HEK293 (cell line): ENCODE measurements around the gene USP6NL.
A peak's percentile ranks its signal among the peaks of the same experiment; 100 is the strongest.

Experiments used
- FEZF1 ChIP-seq: fragments of 450-650 bp; formaldehyde crosslinking; IDR thresholded peaks from 2 replicates; pipeline ENCODE4 v1.5.1; 2016; ENCODE audit warnings: missing biosample characterization, missing genetic modification characterization
- GFI1B ChIP-seq: fragments of 450-650 bp; formaldehyde crosslinking; IDR thresholded peaks from 2 replicates; pipeline ENCODE4 v1.5.1; 2016; ENCODE audit warnings: missing biosample characterization, missing genetic modification characterization
- GLIS1 ChIP-seq: fragments of 450-650 bp; formaldehyde crosslinking; IDR thresholded peaks from 2 replicates; pipeline ENCODE4 v1.5.1; 2016; ENCODE audit warnings: missing biosample characterization, missing genetic modification characterization
- PRDM1 ChIP-seq: fragments of 450-650 bp; formaldehyde crosslinking; IDR thresholded peaks from 2 replicates; pipeline ENCODE4; 2016; ENCODE audit warnings: missing biosample characterization, missing genetic modification characterization
- RBAK ChIP-seq: fragments of 450-650 bp; formaldehyde crosslinking; IDR thresholded peaks from 2 replicates; pipeline ENCODE4 v1.5.1; 2016; ENCODE audit warnings: missing biosample characterization, missing genetic modification characterization
- SP2 ChIP-seq: fragments of 450-650 bp; formaldehyde crosslinking; IDR thresholded peaks from 2 replicates; pipeline ENCODE4 v1.5.1; 2016; ENCODE audit warnings: missing biosample characterization, missing genetic modification characterization
- SP7 ChIP-seq: fragments of 450-650 bp; formaldehyde crosslinking; IDR thresholded peaks from 2 replicates; pipeline ENCODE4 v1.5.1; 2016; ENCODE audit warnings: missing biosample characterization, missing genetic modification characterization
- YY2 ChIP-seq: fragments of 450-650 bp; formaldehyde crosslinking; IDR thresholded peaks from 2 replicates; pipeline ENCODE4 v1.5.1; 2016; ENCODE audit warnings: missing biosample characterization, missing genetic modification characterization
- ZBTB21 ChIP-seq: fragments of 450-650 bp; formaldehyde crosslinking; IDR thresholded peaks from 2 replicates; pipeline ENCODE4 v1.5.1; 2017; ENCODE audit warnings: missing biosample characterization, missing genetic modification characterization
- ZFP3 ChIP-seq: fragments of 450-650 bp; formaldehyde crosslinking; IDR thresholded peaks from 2 replicates; pipeline ENCODE4 v1.5.1; 2016; ENCODE audit warnings: low read depth, missing biosample characterization, missing genetic modification characterization
- ZFP41 ChIP-seq: fragments of 450-650 bp; formaldehyde crosslinking; IDR thresholded peaks from 2 replicates; pipeline ENCODE4 v1.5.1; 2016; ENCODE audit warnings: missing biosample characterization, missing genetic modification characterization, borderline replicate concordance
- ZNF223 ChIP-seq: fragments of 450-650 bp; formaldehyde crosslinking; IDR thresholded peaks from 2 replicates; pipeline ENCODE4 v1.5.1; 2016; ENCODE audit warnings: missing biosample characterization, missing genetic modification characterization
- ZNF391 ChIP-seq: fragments of 450-650 bp; formaldehyde crosslinking; IDR thresholded peaks from 2 replicates; pipeline ENCODE4 v1.5.1; 2016; ENCODE audit warnings: low read depth, missing biosample characterization, missing genetic modification characterization, borderline replicate concordance
- ZNF426 ChIP-seq: fragments of 450-650 bp; formaldehyde crosslinking; IDR thresholded peaks from 2 replicates; pipeline ENCODE4 v1.5.1; 2017; ENCODE audit warnings: missing biosample characterization, missing genetic modification characterization, mild to moderate bottlenecking, inconsistent platforms, moderate library complexity
- ZNF48 ChIP-seq: fragments of 450-650 bp; formaldehyde crosslinking; IDR thresholded peaks from 2 replicates; pipeline ENCODE4 v1.5.1; 2016; ENCODE audit warnings: missing biosample characterization, missing genetic modification characterization
- ZNF514 ChIP-seq: fragments of 450-650 bp; formaldehyde crosslinking; IDR thresholded peaks from 2 replicates; pipeline ENCODE4 v1.5.1; 2016; ENCODE audit warnings: missing biosample characterization, missing genetic modification characterization
- ZNF529 ChIP-seq: fragments of 450-650 bp; formaldehyde crosslinking; IDR thresholded peaks from 2 replicates; pipeline ENCODE4 v1.5.1; 2017; ENCODE audit warnings: missing genetic modification characterization, missing biosample characterization; ENCODE audit not compliant: insufficient replicate concordance
- ZNF670 ChIP-seq: fragments of 450-650 bp; formaldehyde crosslinking; IDR thresholded peaks from 2 replicates; pipeline ENCODE4 v1.5.1; 2016; ENCODE audit warnings: missing biosample characterization, missing genetic modification characterization, low read depth
- ZNF677 ChIP-seq: fragments of 450-650 bp; IDR thresholded peaks from 2 replicates; pipeline ENCODE4 v1.5.0; 2018; ENCODE audit warnings: missing biosample characterization, mild to moderate bottlenecking, missing genetic modification characterization, moderate library complexity
- ZNF692 ChIP-seq: fragments of 450-650 bp; formaldehyde crosslinking; IDR thresholded peaks from 2 replicates; pipeline ENCODE4 v1.5.1; 2016; ENCODE audit warnings: missing biosample characterization, missing genetic modification characterization
- ZNF701 ChIP-seq: fragments of 450-650 bp; formaldehyde crosslinking; IDR thresholded peaks from 2 replicates; pipeline ENCODE4 v1.5.1; 2016; ENCODE audit warnings: missing biosample characterization, missing genetic modification characterization
- ZNF76 ChIP-seq: fragments of 450-650 bp; formaldehyde crosslinking; IDR thresholded peaks from 2 replicates; pipeline ENCODE4; 2016; ENCODE audit warnings: low read depth, missing biosample characterization, missing genetic modification characterization, borderline replicate concordance
- ZNF776 ChIP-seq: fragments of 450-650 bp; formaldehyde crosslinking; IDR thresholded peaks from 2 replicates; pipeline ENCODE4 v1.5.0; 2017; ENCODE audit warnings: missing biosample characterization, missing genetic modification characterization, borderline replicate concordance
- ZSCAN16 ChIP-seq: fragments of 450-650 bp; formaldehyde crosslinking; IDR thresholded peaks from 2 replicates; pipeline ENCODE4 v1.5.1; 2016; ENCODE audit warnings: missing biosample characterization, missing genetic modification characterization
- TF ChIP-seq, protein P1 (sequence below): fragments of 450-650 bp; formaldehyde crosslinking; IDR thresholded peaks from 2 replicates; pipeline ENCODE4 v1.5.1; 2016; ENCODE audit warnings: missing biosample characterization, missing genetic modification characterization, low read depth
- TF ChIP-seq, protein P2 (sequence below): fragments of 450-650 bp; formaldehyde crosslinking; IDR thresholded peaks from 2 replicates; pipeline ENCODE4 v1.5.1; 2016; ENCODE audit warnings: missing biosample characterization, missing genetic modification characterization
- TF ChIP-seq, protein P3 (sequence below): fragments of 450-650 bp; formaldehyde crosslinking; IDR thresholded peaks from 2 replicates; pipeline ENCODE4 v1.5.1; 2017; ENCODE audit warnings: missing biosample characterization, missing genetic modification characterization
- TF ChIP-seq, protein P4 (sequence below): sonication (generic); formaldehyde crosslinking; IDR thresholded peaks from 2 replicates; pipeline ENCODE4 v1.8.1; 2022; ENCODE audit warnings: mild to moderate bottlenecking, moderate library complexity, missing genetic modification reagents
- TF ChIP-seq, protein P5 (sequence below): fragments of 450-650 bp; IDR thresholded peaks from 2 replicates; pipeline ENCODE4 v1.5.1; 2018; ENCODE audit warnings: missing biosample characterization, mild to moderate bottlenecking, missing genetic modification characterization

USP6NL gene

GRCh38 chr10:11611248-11612020 is at the start of gene USP6NL (continued):
- TF ChIP-seq, protein P1, sequence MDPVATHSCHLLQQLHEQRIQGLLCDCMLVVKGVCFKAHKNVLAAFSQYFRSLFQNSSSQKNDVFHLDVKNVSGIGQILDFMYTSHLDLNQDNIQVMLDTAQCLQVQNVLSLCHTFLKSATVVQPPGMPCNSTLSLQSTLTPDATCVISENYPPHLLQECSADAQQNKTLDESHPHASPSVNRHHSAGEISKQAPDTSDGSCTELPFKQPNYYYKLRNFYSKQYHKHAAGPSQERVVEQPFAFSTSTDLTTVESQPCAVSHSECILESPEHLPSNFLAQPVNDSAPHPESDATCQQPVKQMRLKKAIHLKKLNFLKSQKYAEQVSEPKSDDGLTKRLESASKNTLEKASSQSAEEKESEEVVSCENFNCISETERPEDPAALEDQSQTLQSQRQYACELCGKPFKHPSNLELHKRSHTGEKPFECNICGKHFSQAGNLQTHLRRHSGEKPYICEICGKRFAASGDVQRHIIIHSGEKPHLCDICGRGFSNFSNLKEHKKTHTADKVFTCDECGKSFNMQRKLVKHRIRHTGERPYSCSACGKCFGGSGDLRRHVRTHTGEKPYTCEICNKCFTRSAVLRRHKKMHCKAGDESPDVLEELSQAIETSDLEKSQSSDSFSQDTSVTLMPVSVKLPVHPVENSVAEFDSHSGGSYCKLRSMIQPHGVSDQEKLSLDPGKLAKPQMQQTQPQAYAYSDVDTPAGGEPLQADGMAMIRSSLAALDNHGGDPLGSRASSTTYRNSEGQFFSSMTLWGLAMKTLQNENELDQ, result no peak
- TF ChIP-seq RBAK (tag by site-specific recombination) (no peak), ZSCAN16 (tag by site-specific recombination) (no peak), GFI1B (tag by site-specific recombination) (no peak), ZNF223 (tag by site-specific recombination) (no peak), ZNF529 (no peak), PRDM1 (tag by site-specific recombination) (no peak), FEZF1 (tag by site-specific recombination) (no peak), SP7 (tag by site-specific recombination) (no peak), ZFP3 (tag by site-specific recombination) (no peak), ZNF391 (tag by site-specific recombination) (peak; percentile 75; the same call in 1 of the 2 replicates), ZNF677 (tag by site-specific recombination) (no peak), ZNF76 (tag by site-specific recombination) (peak; percentile 56; the same call in 1 of the 2 replicates), GLIS1 (tag by site-specific recombination) (peak; percentile 35; the same call in 1 of the 2 replicates), ZNF670 (tag by site-specific recombination) (no peak), ZNF692 (tag by site-specific recombination) (peak; percentile 12; the same call in 1 of the 2 replicates), ZNF48 (tag by site-specific recombination) (no peak), SP2 (tag by site-specific recombination) (peak; percentile 13; the same call in 1 of the 2 replicates), ZNF701 (tag by site-specific recombination) (no peak), ZNF514 (no peak), ZFP41 (tag by site-specific recombination) (no peak), ZNF776 (tag by site-specific recombination) (no peak), YY2 (tag by site-specific recombination) (no peak), ZBTB21 (tag by site-specific recombination) (no peak), ZNF426 (tag by site-specific recombination) (no peak)
- TF ChIP-seq, protein P2, sequence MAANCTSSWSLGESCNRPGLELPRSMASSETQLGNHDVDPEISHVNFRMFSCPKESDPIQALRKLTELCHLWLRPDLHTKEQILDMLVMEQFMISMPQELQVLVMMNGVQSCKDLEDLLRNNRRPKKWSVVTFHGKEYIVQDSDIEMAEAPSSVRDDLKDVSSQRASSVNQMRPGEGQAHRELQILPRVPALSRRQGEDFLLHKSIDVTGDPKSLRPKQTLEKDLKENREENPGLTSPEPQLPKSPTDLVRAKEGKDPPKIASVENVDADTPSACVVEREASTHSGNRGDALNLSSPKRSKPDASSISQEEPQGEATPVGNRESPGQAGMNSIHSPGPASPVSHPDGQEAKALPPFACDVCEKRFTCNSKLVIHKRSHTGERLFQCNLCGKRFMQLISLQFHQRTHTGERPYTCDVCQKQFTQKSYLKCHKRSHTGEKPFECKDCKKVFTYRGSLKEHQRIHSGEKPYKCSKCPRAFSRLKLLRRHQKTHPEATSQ (tag by site-specific recombination), result 0 out of 2 replicates have a peak, but pooled peaks have one; percentile 65
- TF ChIP-seq, protein P3, sequence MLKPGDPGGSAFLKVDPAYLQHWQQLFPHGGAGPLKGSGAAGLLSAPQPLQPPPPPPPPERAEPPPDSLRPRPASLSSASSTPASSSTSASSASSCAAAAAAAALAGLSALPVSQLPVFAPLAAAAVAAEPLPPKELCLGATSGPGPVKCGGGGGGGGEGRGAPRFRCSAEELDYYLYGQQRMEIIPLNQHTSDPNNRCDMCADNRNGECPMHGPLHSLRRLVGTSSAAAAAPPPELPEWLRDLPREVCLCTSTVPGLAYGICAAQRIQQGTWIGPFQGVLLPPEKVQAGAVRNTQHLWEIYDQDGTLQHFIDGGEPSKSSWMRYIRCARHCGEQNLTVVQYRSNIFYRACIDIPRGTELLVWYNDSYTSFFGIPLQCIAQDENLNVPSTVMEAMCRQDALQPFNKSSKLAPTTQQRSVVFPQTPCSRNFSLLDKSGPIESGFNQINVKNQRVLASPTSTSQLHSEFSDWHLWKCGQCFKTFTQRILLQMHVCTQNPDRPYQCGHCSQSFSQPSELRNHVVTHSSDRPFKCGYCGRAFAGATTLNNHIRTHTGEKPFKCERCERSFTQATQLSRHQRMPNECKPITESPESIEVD (tag by site-specific recombination), result no peak
- TF ChIP-seq, protein P4, sequence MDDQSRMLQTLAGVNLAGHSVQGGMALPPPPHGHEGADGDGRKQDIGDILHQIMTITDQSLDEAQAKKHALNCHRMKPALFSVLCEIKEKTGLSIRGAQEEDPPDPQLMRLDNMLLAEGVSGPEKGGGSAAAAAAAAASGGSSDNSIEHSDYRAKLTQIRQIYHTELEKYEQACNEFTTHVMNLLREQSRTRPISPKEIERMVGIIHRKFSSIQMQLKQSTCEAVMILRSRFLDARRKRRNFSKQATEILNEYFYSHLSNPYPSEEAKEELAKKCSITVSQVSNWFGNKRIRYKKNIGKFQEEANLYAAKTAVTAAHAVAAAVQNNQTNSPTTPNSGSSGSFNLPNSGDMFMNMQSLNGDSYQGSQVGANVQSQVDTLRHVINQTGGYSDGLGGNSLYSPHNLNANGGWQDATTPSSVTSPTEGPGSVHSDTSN (CRISPR knock-in tag), result peak; percentile 32; the same call in 1 of the 2 replicates
- TF ChIP-seq, protein P5, sequence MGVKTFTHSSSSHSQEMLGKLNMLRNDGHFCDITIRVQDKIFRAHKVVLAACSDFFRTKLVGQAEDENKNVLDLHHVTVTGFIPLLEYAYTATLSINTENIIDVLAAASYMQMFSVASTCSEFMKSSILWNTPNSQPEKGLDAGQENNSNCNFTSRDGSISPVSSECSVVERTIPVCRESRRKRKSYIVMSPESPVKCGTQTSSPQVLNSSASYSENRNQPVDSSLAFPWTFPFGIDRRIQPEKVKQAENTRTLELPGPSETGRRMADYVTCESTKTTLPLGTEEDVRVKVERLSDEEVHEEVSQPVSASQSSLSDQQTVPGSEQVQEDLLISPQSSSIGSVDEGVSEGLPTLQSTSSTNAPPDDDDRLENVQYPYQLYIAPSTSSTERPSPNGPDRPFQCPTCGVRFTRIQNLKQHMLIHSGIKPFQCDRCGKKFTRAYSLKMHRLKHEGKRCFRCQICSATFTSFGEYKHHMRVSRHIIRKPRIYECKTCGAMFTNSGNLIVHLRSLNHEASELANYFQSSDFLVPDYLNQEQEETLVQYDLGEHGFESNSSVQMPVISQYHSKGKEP, result no peak
